CD14-positive monocyte (primary cell): ENCODE measurements around the gene NT5E. TPM values are rescaled to one million over a fixed set of nuclear protein-coding genes. Genes with fewer than 3 reads are reported as not detected.

Experiments
- DNase-seq, 3 donors: peaks; one replicate each; pipeline ENCODE4 v3.0.0-alpha.2; 2011 to 2022
- H2AFZ ChIP-seq: 2 replicates; pipeline ENCODE4 v1.6.0; 2012; ENCODE audit warnings: mild to moderate bottlenecking, low read depth, low read length, inconsistent platforms; ENCODE audit not compliant: insufficient read depth, poor library complexity, severe bottlenecking
- H3K27ac ChIP-seq, 2 donors: 1 replicate in 1 of 2; 2 replicates in 1 of 2; pipeline ENCODE4 v1.5.1; 2012 to 2013; ENCODE audit warnings: low read length in 2 of 2, control low read depth in 1 of 2, inconsistent platforms in 1 of 2, low read depth in 1 of 2, mild to moderate bottlenecking in 1 of 2
- H3K27me3 ChIP-seq, 2 donors: one replicate each; pipeline versions ENCODE4 v1.6.0 to v1.6.1; 2011 to 2013; ENCODE audit warnings: low read length in 2 of 2; ENCODE audit not compliant: control insufficient read depth in 2 of 2, insufficient read depth in 2 of 2
- H3K36me3 ChIP-seq, 2 donors: replicated peaks in 1 of 2; 1 replicate in 1 of 2; 2 replicates in 1 of 2; pipeline versions ENCODE4 v1.5.1 to v1.6.1; 2012 to 2013; ENCODE audit warnings: low read length in 2 of 2, control low read depth in 1 of 2, inconsistent platforms in 1 of 2, mild to moderate bottlenecking in 1 of 2; ENCODE audit not compliant: insufficient read depth in 2 of 2, control insufficient read depth in 1 of 2
- H3K4me1 ChIP-seq, 2 donors: 1 replicate in 1 of 2; 2 replicates in 1 of 2; pipeline versions ENCODE4 v1.5.1 to v1.6.1; 2012 to 2013; ENCODE audit warnings: low read length in 2 of 2, control low read depth in 1 of 2, inconsistent platforms in 1 of 2, mild to moderate bottlenecking in 1 of 2, moderate library complexity in 1 of 2; ENCODE audit not compliant: insufficient read depth in 2 of 2, control insufficient read depth in 1 of 2
- H3K4me2 ChIP-seq: replicated peaks from 2 replicates; pipeline ENCODE3; 2012; ENCODE audit warnings: low read length, moderate library complexity, mild to moderate bottlenecking; ENCODE audit not compliant: poor library complexity, severe bottlenecking; ENCODE audit errors: extremely low read depth
- H3K4me3 ChIP-seq, 3 experiments: fragments of 200-600 bp in 1 of 3; sonication (generic) in 1 of 3; replicated peaks in 1 of 3; 1 replicate in 2 of 3; 2 replicates in 1 of 3; pipeline ENCODE4 v1.5.1; 2011 to 2013; ENCODE audit warnings: low read length in 3 of 3, mild to moderate bottlenecking in 3 of 3, control low read depth in 2 of 3, low read depth in 2 of 3, inconsistent platforms in 1 of 3, moderate library complexity in 1 of 3
- H3K79me2 ChIP-seq: 2 replicates; pipeline ENCODE4 v1.6.0; 2012; ENCODE audit warnings: mild to moderate bottlenecking, control low read depth, inconsistent platforms, low read length, moderate library complexity; ENCODE audit not compliant: insufficient read depth
- H3K9ac ChIP-seq: 2 replicates; pipeline ENCODE4 v1.6.0; 2017; ENCODE audit warnings: low read length, mild to moderate bottlenecking; ENCODE audit not compliant: insufficient read depth, poor library complexity, severe bottlenecking
- H3K9me3 ChIP-seq, 2 donors: replicated peaks in 1 of 2; 1 replicate in 1 of 2; 2 replicates in 1 of 2; pipeline versions ENCODE4 v1.5.1 to v1.6.1; 2012 to 2013; ENCODE audit warnings: low read length in 2 of 2, control low read depth in 1 of 2; ENCODE audit not compliant: control insufficient read depth in 1 of 2, insufficient read depth in 1 of 2
- H4K20me1 ChIP-seq: 2 replicates; pipeline ENCODE4 v1.6.0; 2012; ENCODE audit warnings: mild to moderate bottlenecking, low read length, control low read depth, moderate library complexity; ENCODE audit not compliant: insufficient read depth
- H3K27ac Mint-ChIP-seq, 7 donors: one replicate each; pipeline ENCODE4 v1.8.0; 2020; ENCODE audit warnings: mild to moderate bottlenecking in 7 of 7, mixed read lengths in 7 of 7, moderate library complexity in 6 of 7, inconsistent platforms in 2 of 7
- H3K27me3 Mint-ChIP-seq, 3 donors: one replicate each; pipeline ENCODE4 v1.8.0; 2021 to 2022; ENCODE audit warnings: low read depth in 3 of 3, mild to moderate bottlenecking in 3 of 3, mixed read lengths in 3 of 3, moderate library complexity in 3 of 3, inconsistent platforms in 1 of 3
- H3K36me3 Mint-ChIP-seq, 2 donors: one replicate each; pipeline ENCODE4 v1.8.0; 2020; ENCODE audit warnings: mixed read lengths in 2 of 2, inconsistent platforms in 1 of 2, mild to moderate bottlenecking in 1 of 2
- H3K4me1 Mint-ChIP-seq: one replicate; pipeline ENCODE4 v1.8.0; 2020; ENCODE audit warnings: mild to moderate bottlenecking, mixed read lengths
- H3K4me3 Mint-ChIP-seq, 2 donors: one replicate each; pipeline ENCODE4 v1.8.0; 2020; ENCODE audit warnings: mild to moderate bottlenecking in 2 of 2, mixed read lengths in 2 of 2, moderate library complexity in 1 of 2
- H3K9me3 Mint-ChIP-seq, 7 donors: one replicate each; pipeline ENCODE4 v1.8.0; 2020 to 2022; ENCODE audit warnings: mixed read lengths in 7 of 7, mild to moderate bottlenecking in 6 of 7, moderate library complexity in 6 of 7, inconsistent platforms in 2 of 7
- WGBS: methylation state at CpG from one replicate; pipeline ENCODE4 v1.1.5; 2013; ENCODE audit warnings: missing lambda C conversion rate; ENCODE audit not compliant: insufficient coverage; 5-methylcytosine and 5-hydroxymethylcytosine counted together
- intact Hi-C, 2 donors: fragments of 100-400 bp; cut with micrococcal nuclease; formaldehyde crosslinking; loops; one replicate each; pipeline versions ENCODE4 v1.15.0 to v1.15.1; 2023
- polyA plus RNA-seq, 3 donors: library from polyadenylated mRNA; depleted of rRNA in 1 of 3; unstranded in 2 of 3; stranded (reverse) in 1 of 3; fragments of 300-500 nt in 2 of 3; fragments of >200 nt in 1 of 3; fragmentation: Illumina TruSeq in 2 of 3; gene quantifications; 1 replicate in 2 of 3; 2 replicates in 1 of 3; pipeline ENCODE4 v1.2.3, GENCODE V29; 2012 to 2021
- TF ChIP-seq, protein P1 (sequence below): fragments of 200-600 bp; IDR thresholded peaks from one replicate; pipeline ENCODE4 v1.8.0; 2022; ENCODE audit warnings: antibody characterized with exemption, mild to moderate bottlenecking

The NT5E gene
- polyA plus RNA-seq, 3 donors: 0.14 to 0.18 TPM; not detected in 1

DNA sequence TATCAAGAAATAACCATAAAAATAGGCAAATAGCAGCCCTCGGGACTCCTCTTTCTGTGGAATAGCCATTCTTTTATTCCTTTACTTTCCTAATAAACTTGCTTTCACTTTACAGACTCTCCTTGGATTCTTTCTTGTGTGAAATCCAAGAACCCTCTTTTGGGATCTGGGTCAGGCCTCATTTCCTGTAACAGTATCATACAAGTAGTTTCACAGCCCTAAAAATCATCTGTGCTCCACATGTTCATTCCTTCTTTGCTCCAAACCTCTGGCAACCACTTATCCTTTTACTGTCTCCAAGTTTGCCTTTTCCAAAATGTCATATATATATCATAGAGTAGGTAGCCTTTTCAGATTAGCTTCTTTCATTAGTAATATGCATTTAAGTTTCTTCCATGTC lies 13.5 kb upstream of the NT5E start:
- Histone ChIP-seq H3K9me3 (no peaks in the 10 kb centered on the region), H3K79me2 (no peaks in the 10 kb centered on the region), H2AFZ (no peak overlapping the region), H4K20me1 (no peaks in the 10 kb centered on the region), H3K27ac (no peak overlapping the region), H3K4me1 (no peaks in the 10 kb centered on the region), H3K27me3 (no peaks in the 10 kb centered on the region), H3K4me2 (no peak overlapping the region), H3K4me3 (no peak overlapping the region), H3K9ac (no peak overlapping the region), H3K36me3 (no peaks in the 10 kb centered on the region)
- TF ChIP-seq, protein P1, sequence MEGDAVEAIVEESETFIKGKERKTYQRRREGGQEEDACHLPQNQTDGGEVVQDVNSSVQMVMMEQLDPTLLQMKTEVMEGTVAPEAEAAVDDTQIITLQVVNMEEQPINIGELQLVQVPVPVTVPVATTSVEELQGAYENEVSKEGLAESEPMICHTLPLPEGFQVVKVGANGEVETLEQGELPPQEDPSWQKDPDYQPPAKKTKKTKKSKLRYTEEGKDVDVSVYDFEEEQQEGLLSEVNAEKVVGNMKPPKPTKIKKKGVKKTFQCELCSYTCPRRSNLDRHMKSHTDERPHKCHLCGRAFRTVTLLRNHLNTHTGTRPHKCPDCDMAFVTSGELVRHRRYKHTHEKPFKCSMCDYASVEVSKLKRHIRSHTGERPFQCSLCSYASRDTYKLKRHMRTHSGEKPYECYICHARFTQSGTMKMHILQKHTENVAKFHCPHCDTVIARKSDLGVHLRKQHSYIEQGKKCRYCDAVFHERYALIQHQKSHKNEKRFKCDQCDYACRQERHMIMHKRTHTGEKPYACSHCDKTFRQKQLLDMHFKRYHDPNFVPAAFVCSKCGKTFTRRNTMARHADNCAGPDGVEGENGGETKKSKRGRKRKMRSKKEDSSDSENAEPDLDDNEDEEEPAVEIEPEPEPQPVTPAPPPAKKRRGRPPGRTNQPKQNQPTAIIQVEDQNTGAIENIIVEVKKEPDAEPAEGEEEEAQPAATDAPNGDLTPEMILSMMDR: no peak
- intact Hi-C loops: no loop called here
- no peaks in the 10 kb centered on the region for H3K4me1 Mint-ChIP-seq
- H3K27me3 Mint-ChIP-seq: peaks cover 0 to 2% (median 2%) of the 10 kb centered on the region in 3 donors
- no peaks in the 10 kb centered on the region for H3K36me3 Mint-ChIP-seq
- peaks cover 2 to 16% (median 10%) of the 10 kb centered on the region in 7 donors for H3K9me3 Mint-ChIP-seq
- no peak overlapping the region for H3K27ac Mint-ChIP-seq
- H3K4me3 Mint-ChIP-seq: no peak overlapping the region
- no peak for DNase-seq
- WGBS: 77% methylated on average over 1 of the region's 1 CpG

- Mint-ChIP-seq H3K36me3 (no peaks in the 10 kb centered on the region), H3K27me3 (peaks cover 0 to 2% (median 2%) of the 10 kb centered on the region in 3 donors), H3K9me3 (peaks cover 2 to 19% (median 13%) of the 10 kb centered on the region in 7 donors), H3K4me1 (no peaks in the 10 kb centered on the region), H3K27ac (no peak overlapping the region), H3K4me3 (no peak overlapping the region)
- intact Hi-C loops: no loop called here
- Histone ChIP-seq H4K20me1 (no peaks in the 10 kb centered on the region), H3K9me3 (no peaks in the 10 kb centered on the region), H3K27ac (no peak overlapping the region), H3K79me2 (no peaks in the 10 kb centered on the region), H3K9ac (no peak overlapping the region), H3K36me3 (no peaks in the 10 kb centered on the region), H3K4me3 (no peak overlapping the region), H3K4me2 (no peak overlapping the region), H3K4me1 (no peaks in the 10 kb centered on the region), H2AFZ (no peak overlapping the region), H3K27me3 (no peaks in the 10 kb centered on the region)
- TF ChIP-seq, protein P1: no peak
- DNase-seq: no peak
- 100% methylated on average over 1 of the region's 5 CpGs for WGBS
Observed at GRCh38 chr6:85436939-85437495, 12.9 kb upstream of the NT5E start.
